Measurements from ENCODE around the gene LIFR. TPM values are rescaled to one million over a fixed set of nuclear protein-coding genes. Genes with fewer than 3 reads are reported as not detected.
"Not testable (repeated sequence)": the region's sequence is repeated elsewhere in the genome, so short reads cannot be mapped to it uniquely, and the experiment has no call there.

The LIFR gene
- polyA plus RNA-seq, 1 donor (not counting 4 experiments of a cell fraction or from before 2014, with no cell fraction given), result 1.1 TPM

GRCh38 chr5:38519476-38519875 lies 37.0 kb downstream of the LIFR start:
- H3K27me3 ChIP-seq (ENCODE audit: control insufficient read depth, extremely low read depth, insufficient read depth, low read length), result no peaks in the 10 kb centered on the region
- no peak for FAIRE-seq
- no peaks in the 10 kb centered on the region for H3K79me2 ChIP-seq (ENCODE audit: control insufficient read depth, insufficient read depth, low read length)
- no peak overlapping the region for H3K4me3 ChIP-seq (ENCODE audit: control insufficient read depth in 2 of 3, extremely low read depth in 1 of 3, insufficient read depth in 2 of 3, low read depth in 1 of 3, low read length in 3 of 3)
- no peak overlapping the region for H3K4me2 ChIP-seq (ENCODE audit: control insufficient read depth, extremely low read depth, insufficient read depth, low read depth, low read length)
- dilution Hi-C loops (cut with MboI; ENCODE audit: extremely low pct_ligation_motif_present, low sequenced_read_pairs), result no loop called here
- H3K9me3 ChIP-seq (ENCODE audit: control insufficient read depth, low read depth, low read length), result no peaks in the 10 kb centered on the region
- H3K9me1 ChIP-seq (ENCODE audit: control insufficient read depth, extremely low read depth, insufficient read depth, low read length), result no peaks in the 10 kb centered on the region
- no peak overlapping the region for H3K27ac ChIP-seq (ENCODE audit: control insufficient read depth, insufficient read depth, low read length)
- no peak for DNase-seq (ENCODE audit: low read depth, low spot score)
- no peaks in the 10 kb centered on the region for H3K4me1 ChIP-seq (ENCODE audit: control insufficient read depth, extremely low read depth, insufficient read depth, low read length)
- no peak for TF ChIP-seq CTCF (optimal IDR thresholded peaks at IDR 0.05 in 1 of 3, IDR thresholded peaks at IDR 0.05 in 1 of 3, conservative IDR thresholded peaks at IDR 0.05 in 1 of 3; ENCODE audit: extremely low read depth in 1 of 3, insufficient read depth in 2 of 3, low read length in 3 of 3)
- no peak for TF ChIP-seq EZH2 (IDR thresholded peaks at IDR 0.05; ENCODE audit: low read length)
- H3K36me3 ChIP-seq (ENCODE audit: control insufficient read depth in 2 of 2, extremely low read depth in 1 of 2, insufficient read depth in 2 of 2, low read length in 2 of 2), result no peaks in the 10 kb centered on the region
- no peak overlapping the region for H3K9ac ChIP-seq (ENCODE audit: control insufficient read depth, extremely low read depth, insufficient read depth, low read length)
- no peak overlapping the region for H2AFZ ChIP-seq (ENCODE audit: control insufficient read depth, low read length)
- no peaks in the 10 kb centered on the region for H4K20me1 ChIP-seq (ENCODE audit: control insufficient read depth, extremely low read depth, insufficient read depth, low read length)

GRCh38 chr5:38518341-38518740 lies 38.1 kb downstream of the LIFR start:
- H3K4me2 ChIP-seq (ENCODE audit: control insufficient read depth, extremely low read depth, insufficient read depth, low read depth, low read length), result no peak overlapping the region
- no peaks in the 10 kb centered on the region for H3K27me3 ChIP-seq (ENCODE audit: control insufficient read depth, extremely low read depth, insufficient read depth, low read length)
- no peak overlapping the region for H3K27ac ChIP-seq (ENCODE audit: control insufficient read depth, insufficient read depth, low read length)
- no peak for DNase-seq (ENCODE audit: low read depth, low spot score)
- no peaks in the 10 kb centered on the region for H3K36me3 ChIP-seq (ENCODE audit: control insufficient read depth in 2 of 2, extremely low read depth in 1 of 2, insufficient read depth in 2 of 2, low read length in 2 of 2)
- no peak overlapping the region for H2AFZ ChIP-seq (ENCODE audit: control insufficient read depth, low read length)
- no peaks in the 10 kb centered on the region for H3K4me1 ChIP-seq (ENCODE audit: control insufficient read depth, extremely low read depth, insufficient read depth, low read length)
- H3K9me1 ChIP-seq (ENCODE audit: control insufficient read depth, extremely low read depth, insufficient read depth, low read length), result no peaks in the 10 kb centered on the region
- no peaks in the 10 kb centered on the region for H4K20me1 ChIP-seq (ENCODE audit: control insufficient read depth, extremely low read depth, insufficient read depth, low read length)
- no peaks in the 10 kb centered on the region for H3K9me3 ChIP-seq (ENCODE audit: control insufficient read depth, low read depth, low read length)
- H3K79me2 ChIP-seq (ENCODE audit: control insufficient read depth, insufficient read depth, low read length), result no peaks in the 10 kb centered on the region
- FAIRE-seq, result no peak
- H3K4me3 ChIP-seq (ENCODE audit: control insufficient read depth in 2 of 3, extremely low read depth in 1 of 3, insufficient read depth in 2 of 3, low read depth in 1 of 3, low read length in 3 of 3), result no peak overlapping the region
- no peak overlapping the region for H3K9ac ChIP-seq (ENCODE audit: control insufficient read depth, extremely low read depth, insufficient read depth, low read length)
- TF ChIP-seq CTCF (optimal IDR thresholded peaks at IDR 0.05 in 1 of 3, IDR thresholded peaks at IDR 0.05 in 1 of 3, conservative IDR thresholded peaks at IDR 0.05 in 1 of 3; ENCODE audit: extremely low read depth in 1 of 3, insufficient read depth in 2 of 3, low read length in 3 of 3) (no peak), EZH2 (IDR thresholded peaks at IDR 0.05; ENCODE audit: low read length) (no peak)
- dilution Hi-C loops (cut with MboI; ENCODE audit: extremely low pct_ligation_motif_present, low sequenced_read_pairs), result no loop called here

- H3K9me3 ChIP-seq (ENCODE audit: control insufficient read depth, low read depth, low read length); H3K4me3 ChIP-seq (ENCODE audit: control insufficient read depth in 2 of 3, extremely low read depth in 1 of 3, insufficient read depth in 2 of 3, low read depth in 1 of 3, low read length in 3 of 3); dilution Hi-C loops (cut with MboI; ENCODE audit: extremely low pct_ligation_motif_present, low sequenced_read_pairs); FAIRE-seq; DNase-seq (ENCODE audit: low read depth, low spot score); H2AFZ ChIP-seq (ENCODE audit: control insufficient read depth, low read length); H4K20me1 ChIP-seq (ENCODE audit: control insufficient read depth, extremely low read depth, insufficient read depth, low read length); H3K9ac ChIP-seq (ENCODE audit: control insufficient read depth, extremely low read depth, insufficient read depth, low read length); H3K4me2 ChIP-seq (ENCODE audit: control insufficient read depth, extremely low read depth, insufficient read depth, low read depth, low read length); H3K79me2 ChIP-seq (ENCODE audit: control insufficient read depth, insufficient read depth, low read length); H3K27ac ChIP-seq (ENCODE audit: control insufficient read depth, insufficient read depth, low read length); H3K27me3 ChIP-seq (ENCODE audit: control insufficient read depth, extremely low read depth, insufficient read depth, low read length); H3K9me1 ChIP-seq (ENCODE audit: control insufficient read depth, extremely low read depth, insufficient read depth, low read length); H3K36me3 ChIP-seq (ENCODE audit: control insufficient read depth in 2 of 2, extremely low read depth in 1 of 2, insufficient read depth in 2 of 2, low read length in 2 of 2); H3K4me1 ChIP-seq (ENCODE audit: control insufficient read depth, extremely low read depth, insufficient read depth, low read length): not testable (repeated sequence)
Measured at GRCh38 chr5:38516649-38517048, 39.8 kb downstream of the LIFR start.
